HCT116 (cell line): ENCODE results near the gene GSTA3.
"Not testable (repeated sequence)": the region's sequence is repeated elsewhere in the genome, so short reads cannot be mapped to it uniquely, and the experiment has no call there.

Experiments
- CTCF ChIP-seq, 3 experiments: fragments of 200-600 bp in 1 of 3; sonication (generic) in 1 of 3; IDR thresholded peaks in 2 of 3; conservative IDR thresholded peaks in 1 of 3; 2 replicates each; pipeline ENCODE4 v1.5.1; 2012 to 2017; ENCODE audit warnings: low read depth in 2 of 3, low read length in 2 of 3, antibody characterized with exemption in 1 of 3, borderline replicate concordance in 1 of 3, control low read depth in 1 of 3, mild to moderate bottlenecking in 1 of 3, mixed read lengths in 1 of 3, mixed run types in 1 of 3, moderate library complexity in 1 of 3; ENCODE audit not compliant: insufficient read depth in 1 of 3
- MAX ChIP-seq: IDR thresholded peaks from 2 replicates; pipeline ENCODE4 v1.6.1; 2012
- POLR2A ChIP-seq: IDR thresholded peaks from 2 replicates; pipeline ENCODE4 v1.7.0; 2011; ENCODE audit warnings: borderline replicate concordance; ENCODE audit not compliant: insufficient read depth, insufficient read length; ENCODE audit errors: extremely low read depth
- POLR2AphosphoS5 ChIP-seq: IDR thresholded peaks from 2 replicates; pipeline ENCODE4 v1.6.1; 2011; ENCODE audit warnings: mild to moderate bottlenecking, low read depth, low read length, moderate library complexity

GRCh38 chr6:52895790-52896189 lies 13.7 kb downstream of the GSTA3 start:
- not testable (repeated sequence) for TF ChIP-seq POLR2AphosphoS5; MAX; CTCF (IDR thresholded peaks at IDR 0.05 in 2 of 3, conservative IDR thresholded peaks at IDR 0.05 in 1 of 3; ENCODE audit: borderline replicate concordance in 1 of 3, insufficient read depth in 1 of 3, low read depth in 2 of 3, low read length in 2 of 3); POLR2A
